Vagina (tissue), 2 donors: ENCODE results near the gene PLAGL2. TPM values are rescaled to one million over a fixed set of nuclear protein-coding genes. Genes with fewer than 3 reads are reported as not detected.
"Not testable (repeated sequence)": the region's sequence is repeated elsewhere in the genome, so short reads cannot be mapped to it uniquely, and the experiment has no call there.

Experiments
- DNase-seq, 2 donors: peaks; one replicate each; pipeline ENCODE4 v3.0.0-alpha.2; 2017; ENCODE audit errors: extremely low spot score in 2 of 2
- H3K27ac ChIP-seq: fragments of 200-600 bp; sonication (generic); one replicate; pipeline ENCODE4 v1.5.1; 2019
- H3K27me3 ChIP-seq: fragments of 200-600 bp; sonication (generic); one replicate; pipeline ENCODE4 v1.5.1; 2019
- H3K36me3 ChIP-seq, 2 donors: fragments of 200-600 bp; sonication (generic); one replicate each; pipeline ENCODE4 v1.5.1; 2017 to 2019
- H3K4me1 ChIP-seq: fragments of 200-600 bp; sonication (generic); one replicate; pipeline ENCODE4 v1.5.1; 2019
- H3K4me3 ChIP-seq, 2 donors: fragments of 200-600 bp; sonication (generic); 1 replicate in 1 of 2; 2 replicates in 1 of 2; pipeline ENCODE4 v1.5.1; 2016 to 2019
- H3K9me3 ChIP-seq: fragments of 200-600 bp; sonication (generic); one replicate; pipeline ENCODE4 v1.5.1; 2019
- CTCF ChIP-seq, 3 experiments: fragments of 450-650 bp in 2 of 3; fragments of 200-600 bp in 1 of 3; sonication (generic) in 1 of 3; IDR thresholded peaks; one replicate each; pipeline ENCODE4 v1.5.1; 2017 to 2019; ENCODE audit warnings: antibody characterized with exemption in 3 of 3, mild to moderate bottlenecking in 2 of 3, moderate library complexity in 2 of 3
- POLR2A ChIP-seq, 2 donors: fragments of 450-650 bp; IDR thresholded peaks; one replicate each; pipeline ENCODE4 v1.6.1; 2017; ENCODE audit warnings: antibody characterized with exemption in 2 of 2, mild to moderate bottlenecking in 2 of 2, moderate library complexity in 2 of 2
- POLR2AphosphoS5 ChIP-seq, 2 donors: sonication (generic); formaldehyde crosslinking; IDR thresholded peaks; one replicate each; pipeline ENCODE4 v1.9.0; 2017; ENCODE audit warnings: antibody characterized with exemption in 2 of 2, mild to moderate bottlenecking in 2 of 2, low read depth in 1 of 2; ENCODE audit not compliant: insufficient read depth in 1 of 2
- intact Hi-C: fragments of 100-400 bp; cut with DNase I; formaldehyde crosslinking; loops from one replicate; pipeline ENCODE4 v1.15.1; 2023
- total RNA-seq: library from RNA; depleted of rRNA; stranded (reverse); fragments of >200 nt; gene quantifications from one replicate; pipeline ENCODE4 v1.2.3, GENCODE V29; 2016

Gene PLAGL2
- total RNA-seq, 1 donor from 2014 or later = 8.3 TPM

DNA sequence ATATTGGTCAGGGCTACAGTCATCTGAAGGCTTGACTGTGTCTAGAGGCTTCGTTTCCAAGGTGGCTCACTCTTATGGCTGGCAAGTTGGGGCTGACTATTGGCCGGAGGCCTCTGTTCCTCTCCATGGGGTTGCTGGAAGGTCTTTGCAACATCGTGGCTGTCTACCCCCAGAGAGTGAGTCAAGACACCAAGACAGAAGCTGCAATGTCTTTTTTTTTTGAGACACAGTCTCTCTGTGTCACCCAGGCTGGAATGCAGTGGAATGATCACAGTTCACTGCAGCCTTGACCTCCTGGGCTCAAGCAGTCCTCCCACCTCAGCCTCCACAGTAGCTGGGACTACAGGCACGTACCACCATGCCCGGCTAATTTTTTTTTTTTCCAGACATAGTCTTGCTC, 40.5 kb upstream of the PLAGL2 start:
- no peaks in the 10 kb centered on the region for H3K27me3 ChIP-seq
- H3K36me3 ChIP-seq = no peaks in the 10 kb centered on the region
- TF ChIP-seq POLR2AphosphoS5 (IDR thresholded peaks at IDR 0.05; ENCODE audit: insufficient read depth in 1 of 2, low read depth in 1 of 2) = no peak
- no peak for TF ChIP-seq POLR2A (IDR thresholded peaks at IDR 0.05)
- TF ChIP-seq CTCF (IDR thresholded peaks at IDR 0.05) = no peak
- no peak overlapping the region for H3K27ac ChIP-seq
- no peaks in the 10 kb centered on the region for H3K4me1 ChIP-seq
- DNase-seq = no peak
- no peak overlapping the region for H3K4me3 ChIP-seq
- intact Hi-C loops = no loop called here
- no peaks in the 10 kb centered on the region for H3K9me3 ChIP-seq

DNA sequence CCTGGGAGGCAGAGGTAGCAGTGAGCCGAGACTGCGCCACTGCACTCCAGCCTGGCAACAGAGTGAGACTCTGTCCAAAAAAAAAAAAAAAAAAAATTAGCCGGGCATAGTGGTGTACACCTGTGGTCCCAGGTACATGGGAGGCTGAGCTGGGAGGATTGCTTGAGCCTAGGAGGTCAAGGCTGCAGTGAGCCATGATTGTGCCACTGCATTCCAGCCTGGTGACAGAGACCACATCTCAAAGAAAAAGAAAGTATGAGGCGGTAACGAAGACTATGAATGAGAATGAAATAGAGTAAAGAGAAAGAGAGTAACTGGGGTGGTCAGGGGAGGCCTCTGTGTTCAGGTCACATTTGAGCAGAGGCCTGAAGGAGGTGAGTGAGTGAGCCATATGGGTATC, 38.7 kb upstream of the PLAGL2 start:
- H3K4me1 ChIP-seq, intact Hi-C loops, H3K36me3 ChIP-seq, H3K9me3 ChIP-seq, H3K27me3 ChIP-seq, H3K4me3 ChIP-seq, DNase-seq, H3K27ac ChIP-seq: not testable (repeated sequence)

GRCh38 chr20:32244959-32245358, 37.4 kb upstream of the PLAGL2 start:
- intact Hi-C loops = no loop called here
- TF ChIP-seq POLR2AphosphoS5 (IDR thresholded peaks at IDR 0.05; ENCODE audit: insufficient read depth in 1 of 2, low read depth in 1 of 2) = no peak
- no peak for TF ChIP-seq CTCF (IDR thresholded peaks at IDR 0.05)
- TF ChIP-seq POLR2A (IDR thresholded peaks at IDR 0.05) = no peak
- Histone ChIP-seq H3K4me3 (no peak overlapping the region), H3K9me3 (no peaks in the 10 kb centered on the region), H3K4me1 (no peaks in the 10 kb centered on the region), H3K27ac (no peak overlapping the region), H3K27me3 (no peaks in the 10 kb centered on the region), H3K36me3 (no peaks in the 10 kb centered on the region)
- no peak for DNase-seq

GRCh38 chr20:32244150-32244823, 36.7 kb upstream of the PLAGL2 start:
- no peak overlapping the region for H3K27ac ChIP-seq
- no peaks in the 10 kb centered on the region for H3K36me3 ChIP-seq
- no peak for DNase-seq
- H3K4me3 ChIP-seq = no peak overlapping the region
- no peaks in the 10 kb centered on the region for H3K9me3 ChIP-seq
- intact Hi-C loops = no loop called here
- no peaks in the 10 kb centered on the region for H3K27me3 ChIP-seq
- H3K4me1 ChIP-seq = no peaks in the 10 kb centered on the region
- no peak for TF ChIP-seq CTCF (IDR thresholded peaks at IDR 0.05)
- no peak for TF ChIP-seq POLR2AphosphoS5 (IDR thresholded peaks at IDR 0.05; ENCODE audit: insufficient read depth in 1 of 2, low read depth in 1 of 2)
- TF ChIP-seq POLR2A (IDR thresholded peaks at IDR 0.05) = no peak

- DNase-seq = no peak
- no peaks in the 10 kb centered on the region for H3K9me3 ChIP-seq
- H3K27ac ChIP-seq = no peak overlapping the region
- H3K4me3 ChIP-seq = no peak overlapping the region
- intact Hi-C loops = no loop called here
- no peak for TF ChIP-seq CTCF (IDR thresholded peaks at IDR 0.05)
- no peak for TF ChIP-seq POLR2A (IDR thresholded peaks at IDR 0.05)
- TF ChIP-seq POLR2AphosphoS5 (IDR thresholded peaks at IDR 0.05; ENCODE audit: insufficient read depth in 1 of 2, low read depth in 1 of 2) = no peak
- no peaks in the 10 kb centered on the region for H3K27me3 ChIP-seq
- no peaks in the 10 kb centered on the region for H3K4me1 ChIP-seq
- H3K36me3 ChIP-seq = no peaks in the 10 kb centered on the region
Measured at GRCh38 chr20:32241807-32242206, 34.3 kb upstream of the PLAGL2 start.
